CD4-positive, CD25-positive, alpha-beta regulatory T cell (primary cell): Measurements from ENCODE around the gene RAC3. TPM values are rescaled to one million over a fixed set of nuclear protein-coding genes. Genes with fewer than 3 reads are reported as not detected.
A peak's percentile ranks its signal among the peaks of the same experiment; 100 is the strongest.

Experiments
- ATAC-seq, 2 donors: fragments of 150-1000 bp; cut with Tn5 transposase; one replicate each; pipeline ENCODE4 v1.10.0; 2021; ENCODE audit warnings: low read depth in 2 of 2, moderate number of reproducible peaks in 2 of 2, moderate library complexity in 1 of 2
- DNase-seq, 3 donors: peaks; one replicate each; pipeline versions ENCODE4 v3.0.0 to v3.0.0-alpha.2; 2012 to 2022; ENCODE audit warnings: mixed read lengths in 1 of 3
- H3K27ac ChIP-seq: one replicate; pipeline ENCODE4 v1.7.0; 2013; ENCODE audit warnings: mild to moderate bottlenecking, low read length; ENCODE audit not compliant: insufficient read depth, poor library complexity, severe bottlenecking
- H3K27me3 ChIP-seq: one replicate; pipeline ENCODE4 v1.7.0; 2013; ENCODE audit warnings: low read length; ENCODE audit not compliant: control insufficient read depth, insufficient read depth
- H3K36me3 ChIP-seq: one replicate; pipeline ENCODE4 v1.7.0; 2013; ENCODE audit warnings: mild to moderate bottlenecking, low read length, moderate library complexity; ENCODE audit not compliant: control insufficient read depth, insufficient read depth
- H3K4me1 ChIP-seq: 2 replicates; pipeline ENCODE4 v1.7.0; 2013; ENCODE audit warnings: mild to moderate bottlenecking, low read length; ENCODE audit not compliant: insufficient read depth, control insufficient read depth, poor library complexity, severe bottlenecking
- H3K4me3 ChIP-seq: one replicate; pipeline ENCODE4 v1.7.0; 2013; ENCODE audit warnings: low read depth, mild to moderate bottlenecking, low read length, moderate library complexity
- H3K9me3 ChIP-seq, 2 experiments: 1 replicate in 1 of 2; 2 replicates in 1 of 2; pipeline ENCODE4 v1.7.0; 2013; ENCODE audit warnings: low read length in 2 of 2, mild to moderate bottlenecking in 1 of 2, moderate library complexity in 1 of 2; ENCODE audit not compliant: control insufficient read depth in 2 of 2
- H3K27ac Mint-ChIP-seq, 3 donors: one replicate each; pipeline ENCODE4 v1.8.0; 2020 to 2022; ENCODE audit warnings: mild to moderate bottlenecking in 3 of 3, mixed read lengths in 3 of 3, moderate library complexity in 2 of 3
- H3K27me3 Mint-ChIP-seq: one replicate; pipeline ENCODE4 v1.8.0; 2022; ENCODE audit warnings: mild to moderate bottlenecking, mixed read lengths
- H3K36me3 Mint-ChIP-seq: one replicate; pipeline ENCODE4 v1.8.0; 2020; ENCODE audit warnings: mixed read lengths
- H3K4me1 Mint-ChIP-seq, 4 donors: one replicate each; pipeline ENCODE4 v1.8.0; 2020 to 2022; ENCODE audit warnings: mixed read lengths in 4 of 4, mild to moderate bottlenecking in 1 of 4
- H3K4me3 Mint-ChIP-seq, 4 donors: one replicate each; pipeline ENCODE4 v1.8.0; 2020 to 2022; ENCODE audit warnings: mild to moderate bottlenecking in 4 of 4, mixed read lengths in 4 of 4, moderate library complexity in 3 of 4
- H3K9me3 Mint-ChIP-seq, 7 donors: one replicate each; pipeline ENCODE4 v1.8.0; 2020 to 2022; ENCODE audit warnings: mixed read lengths in 7 of 7, mild to moderate bottlenecking in 3 of 7, moderate library complexity in 2 of 7
- polyA plus RNA-seq, 4 donors: library from polyadenylated mRNA; unstranded; fragments of 300-500 nt; fragmentation: Illumina TruSeq; gene quantifications; one replicate each; pipeline ENCODE4 v1.2.3, GENCODE V29; 2021
- total RNA-seq: library from RNA; stranded (reverse); gene quantifications from one replicate; pipeline ENCODE4 v1.2.3, GENCODE V29; 2022

RAC3 gene
- total and polyA plus RNA-seq, 5 donors from 2014 or later: 0.26 to 3.6 TPM; not detected in 3

DNA sequence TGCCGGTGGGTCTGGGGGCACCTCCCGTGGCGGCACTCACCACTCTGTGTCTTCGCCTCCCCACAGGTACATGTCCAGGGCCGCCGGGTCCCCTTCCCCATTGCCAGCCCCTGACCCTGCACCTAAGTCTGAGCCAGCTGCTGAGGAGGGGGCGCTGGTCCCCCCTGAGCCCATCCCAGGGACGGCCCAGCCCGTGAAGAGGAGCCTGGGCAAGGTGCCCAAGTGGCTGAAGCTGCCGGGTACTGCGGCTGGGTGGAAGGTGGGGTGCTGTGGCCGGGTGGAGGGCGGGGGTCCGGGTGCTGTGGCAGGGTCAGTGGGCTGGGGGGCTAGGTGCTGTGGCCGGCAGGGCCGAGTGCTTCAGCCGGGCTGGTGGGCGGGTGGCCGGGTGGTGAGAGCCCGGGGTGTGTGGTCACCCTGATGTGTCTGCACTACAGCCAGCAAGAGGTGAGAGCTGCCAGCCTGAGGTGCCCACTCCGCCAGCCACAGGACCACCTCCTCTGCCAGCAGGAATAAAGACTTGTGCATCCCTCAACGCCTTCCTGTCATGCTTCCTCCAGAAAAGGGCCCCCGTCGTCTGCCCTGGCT lies 14.5 kb upstream of the RAC3 start:
- no peak overlapping the region for H3K27ac ChIP-seq
- no peaks in the 10 kb centered on the region for H3K9me3 ChIP-seq
- Mint-ChIP-seq H3K4me3 (no peak overlapping the region), H3K27me3 (no peaks in the 10 kb centered on the region), H3K36me3 (no peaks in the 10 kb centered on the region), H3K9me3 (no peaks in the 10 kb centered on the region), H3K27ac (no peak overlapping the region), H3K4me1 (peaks cover 0 to 17% (median 6%) of the 10 kb centered on the region in 4 donors)
- DNase-seq: no peak
- no peak overlapping the region for H3K4me3 ChIP-seq
- H3K4me1 ChIP-seq: peaks cover 12% of the 10 kb centered on the region
- no peaks in the 10 kb centered on the region for H3K36me3 ChIP-seq
- no peak for ATAC-seq
- no peaks in the 10 kb centered on the region for H3K27me3 ChIP-seq

DNA sequence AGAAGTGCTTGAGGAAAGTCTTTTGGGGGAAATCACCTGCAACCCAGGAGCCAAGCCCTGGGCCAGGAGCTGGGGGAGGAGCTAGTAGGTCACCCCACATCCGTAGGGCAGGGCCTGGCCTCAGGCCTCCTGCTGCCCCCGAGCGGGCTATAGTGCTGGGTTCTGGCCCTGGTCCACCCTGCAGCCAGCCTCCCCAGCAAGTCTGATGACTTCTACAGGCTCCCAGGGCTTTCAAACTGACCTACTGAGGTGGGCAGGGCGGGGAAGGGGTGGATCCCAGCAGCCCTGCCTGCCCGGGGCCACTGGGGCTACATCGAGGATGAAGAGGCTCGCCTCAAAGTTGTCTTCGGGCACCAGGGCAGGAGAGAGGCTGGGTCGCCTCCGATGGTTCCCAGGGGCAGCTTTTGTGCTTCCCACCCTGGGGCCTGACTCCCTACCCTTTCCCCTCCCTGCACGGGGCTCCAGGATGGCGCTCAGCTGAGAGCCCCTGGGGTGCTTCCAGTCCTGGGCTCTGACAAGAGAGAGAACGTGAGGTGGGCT lies 13.8 kb upstream of the RAC3 start:
- no peaks in the 10 kb centered on the region for H3K9me3 ChIP-seq
- Mint-ChIP-seq H3K27me3 (no peaks in the 10 kb centered on the region), H3K27ac (no peak overlapping the region), H3K4me3 (no peak overlapping the region), H3K9me3 (no peaks in the 10 kb centered on the region), H3K4me1 (peaks cover 0 to 20% (median 6%) of the 10 kb centered on the region in 4 donors), H3K36me3 (no peaks in the 10 kb centered on the region)
- H3K4me3 ChIP-seq: no peak overlapping the region
- ATAC-seq (no peak), DNase-seq (no peak)
- H3K27me3 ChIP-seq: no peaks in the 10 kb centered on the region
- no peaks in the 10 kb centered on the region for H3K36me3 ChIP-seq
- peaks cover 16% of the 10 kb centered on the region for H3K4me1 ChIP-seq
- H3K27ac ChIP-seq: no peak overlapping the region

DNA sequence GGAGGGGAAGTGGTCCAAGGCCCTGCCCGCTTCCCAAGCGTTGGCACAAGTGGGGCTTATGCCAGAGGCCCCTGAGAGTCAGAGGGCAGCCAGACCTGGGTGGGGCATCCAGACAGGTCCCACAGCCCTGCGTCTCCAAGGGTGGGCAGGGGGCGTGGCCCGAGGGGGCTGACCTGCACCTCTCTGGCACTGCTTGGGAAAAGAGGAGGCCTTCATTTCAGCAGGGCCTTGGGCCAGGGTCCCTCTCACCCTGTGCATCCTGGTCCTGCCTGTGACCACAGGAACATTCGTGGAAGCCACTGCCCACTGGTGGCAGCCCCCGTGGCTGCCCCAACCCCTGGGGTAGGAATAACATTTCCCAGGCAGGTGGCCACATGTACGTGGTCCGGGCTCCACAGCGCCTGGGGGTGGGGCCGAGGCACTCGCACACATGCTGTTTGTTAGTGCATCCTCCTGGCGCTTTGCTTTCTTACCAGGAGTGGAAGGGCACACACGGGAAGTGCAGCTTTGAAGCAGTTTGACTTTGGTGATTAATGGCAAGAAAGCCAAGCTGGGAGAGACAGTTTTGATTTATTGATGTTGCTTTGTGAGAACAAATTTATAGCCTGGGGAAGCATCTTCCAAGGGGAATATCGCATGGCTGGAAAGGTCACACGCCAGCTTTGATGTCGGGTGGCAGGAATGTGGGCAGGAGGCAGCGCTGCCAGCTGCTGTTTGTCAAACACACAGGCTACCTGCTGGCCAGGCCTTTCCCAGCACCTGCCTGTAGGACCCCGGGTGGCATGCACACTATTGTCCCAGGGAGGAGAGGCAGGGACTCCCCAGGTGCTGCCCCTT lies 13.1 kb upstream of the RAC3 start:
- ATAC-seq: no peak
- no peak overlapping the region for H3K27ac ChIP-seq
- H3K4me1 ChIP-seq: peaks cover 17% of the 10 kb centered on the region
- no peaks in the 10 kb centered on the region for H3K36me3 ChIP-seq
- H3K27me3 Mint-ChIP-seq: no peaks in the 10 kb centered on the region
- no peaks in the 10 kb centered on the region for H3K9me3 Mint-ChIP-seq
- peaks cover 0 to 24% (median 8%) of the 10 kb centered on the region in 4 donors for H3K4me1 Mint-ChIP-seq
- no peak overlapping the region for H3K4me3 ChIP-seq
- H3K27ac Mint-ChIP-seq: no peak overlapping the region
- DNase-seq: no peak
- no peaks in the 10 kb centered on the region for H3K9me3 ChIP-seq
- peak overlapping the region in 1 of 4 donors; percentile 85 for H3K4me3 Mint-ChIP-seq
- H3K36me3 Mint-ChIP-seq: no peaks in the 10 kb centered on the region
- H3K27me3 ChIP-seq: no peaks in the 10 kb centered on the region

DNA sequence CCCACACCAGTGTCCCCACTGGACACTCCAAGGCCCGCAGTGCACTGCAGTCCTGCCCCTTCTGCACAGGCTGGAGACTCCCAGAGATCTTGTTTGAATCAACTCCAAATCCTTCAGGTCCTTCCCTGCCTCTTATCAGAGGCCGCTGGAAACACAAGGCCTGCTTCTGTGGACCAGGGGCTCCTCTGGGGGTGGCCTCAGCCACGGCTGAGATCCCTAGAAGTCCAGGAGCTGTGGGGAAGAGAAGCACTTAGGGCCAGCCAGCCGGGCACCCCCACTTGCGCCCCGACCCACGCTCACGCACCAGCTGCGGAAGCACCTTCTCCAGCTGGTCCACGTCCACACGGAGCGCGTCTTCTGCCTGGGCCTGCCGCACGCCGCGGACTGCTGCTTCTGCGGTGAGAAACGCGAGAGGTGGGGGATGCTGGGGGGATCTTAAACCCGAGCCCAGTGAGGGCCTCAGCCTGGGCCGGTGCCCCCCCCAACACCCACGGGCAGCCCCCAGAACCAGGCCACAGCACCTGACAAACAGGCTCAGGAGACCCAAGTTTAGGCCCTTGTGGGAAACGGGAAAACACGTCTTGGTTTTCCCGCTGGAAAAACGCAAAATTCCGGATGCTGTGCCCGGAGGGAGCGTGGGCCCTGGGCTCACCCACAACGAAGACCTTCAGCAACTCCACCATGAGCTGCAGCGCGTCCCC lies 12.3 kb upstream of the RAC3 start:
- Mint-ChIP-seq H3K9me3 (no peaks in the 10 kb centered on the region), H3K4me3 (peak overlapping the region in 2 of 4 donors; percentile 68 to 85), H3K27ac (no peak overlapping the region), H3K36me3 (no peaks in the 10 kb centered on the region), H3K27me3 (no peaks in the 10 kb centered on the region), H3K4me1 (peaks cover 0 to 29% (median 8%) of the 10 kb centered on the region in 4 donors)
- Histone ChIP-seq H3K27ac (no peak overlapping the region), H3K36me3 (no peaks in the 10 kb centered on the region), H3K4me1 (peaks cover 25% of the 10 kb centered on the region), H3K27me3 (no peaks in the 10 kb centered on the region), H3K4me3 (no peak overlapping the region), H3K9me3 (no peaks in the 10 kb centered on the region)
- ATAC-seq: no peak
- DNase-seq: no peak

DNA sequence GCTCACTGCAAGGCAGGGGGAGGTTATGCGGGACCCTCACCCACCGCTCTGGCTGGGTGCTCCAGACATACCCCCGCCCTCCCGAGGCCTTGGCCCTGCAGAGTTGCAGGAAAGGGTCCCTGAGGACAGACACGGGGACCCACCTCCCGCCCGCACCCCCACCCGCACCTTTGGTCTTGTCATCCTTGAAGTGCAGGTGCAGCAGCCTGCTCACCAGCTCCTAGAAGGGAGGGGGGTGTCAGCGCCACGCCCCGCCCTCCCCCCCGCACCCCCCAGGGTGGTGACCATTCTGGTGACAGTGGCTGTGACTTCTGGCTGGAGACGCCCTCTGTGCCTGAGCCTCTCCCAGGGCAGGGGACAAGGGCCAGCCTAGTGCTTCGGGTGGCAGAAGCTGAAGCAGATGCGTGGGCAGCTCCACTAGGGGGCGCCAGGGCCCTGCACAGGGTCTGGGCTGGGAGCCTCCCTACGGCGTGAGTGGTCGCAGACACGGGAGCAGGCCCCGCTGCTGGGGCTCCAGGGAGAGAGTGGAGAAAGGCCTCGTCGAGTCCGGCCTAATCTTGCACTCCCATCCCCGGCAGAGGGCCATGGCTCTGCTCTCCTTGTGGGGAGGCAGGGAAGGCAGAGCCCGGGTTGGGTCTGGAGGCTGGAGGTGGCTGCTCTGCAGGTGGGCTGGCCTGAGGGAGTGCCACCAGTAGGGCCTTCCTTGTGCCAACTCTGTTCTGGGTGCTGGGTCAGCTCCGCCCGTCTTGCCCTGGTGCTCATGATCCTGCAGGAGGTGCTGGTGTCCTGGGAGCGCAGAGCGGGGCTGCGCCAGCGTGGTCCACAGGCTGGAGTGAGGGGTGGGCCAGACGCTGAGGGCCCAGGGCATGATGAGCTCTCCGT lies 11.5 kb upstream of the RAC3 start:
- Histone ChIP-seq H3K27me3 (no peaks in the 10 kb centered on the region), H3K27ac (no peak overlapping the region), H3K4me1 (peaks cover 31% of the 10 kb centered on the region), H3K36me3 (no peaks in the 10 kb centered on the region), H3K9me3 (no peaks in the 10 kb centered on the region), H3K4me3 (no peak overlapping the region)
- peaks cover 0 to 31% (median 8%) of the 10 kb centered on the region in 4 donors for H3K4me1 Mint-ChIP-seq
- ATAC-seq (no peak), DNase-seq (peak; percentile 34 to 63 (median 38))
- H3K27me3 Mint-ChIP-seq: no peaks in the 10 kb centered on the region
- H3K9me3 Mint-ChIP-seq: no peaks in the 10 kb centered on the region
- peak overlapping the region in 2 of 4 donors; percentile 51 to 92 for H3K4me3 Mint-ChIP-seq
- H3K36me3 Mint-ChIP-seq: no peaks in the 10 kb centered on the region
- H3K27ac Mint-ChIP-seq: no peak overlapping the region

DNA sequence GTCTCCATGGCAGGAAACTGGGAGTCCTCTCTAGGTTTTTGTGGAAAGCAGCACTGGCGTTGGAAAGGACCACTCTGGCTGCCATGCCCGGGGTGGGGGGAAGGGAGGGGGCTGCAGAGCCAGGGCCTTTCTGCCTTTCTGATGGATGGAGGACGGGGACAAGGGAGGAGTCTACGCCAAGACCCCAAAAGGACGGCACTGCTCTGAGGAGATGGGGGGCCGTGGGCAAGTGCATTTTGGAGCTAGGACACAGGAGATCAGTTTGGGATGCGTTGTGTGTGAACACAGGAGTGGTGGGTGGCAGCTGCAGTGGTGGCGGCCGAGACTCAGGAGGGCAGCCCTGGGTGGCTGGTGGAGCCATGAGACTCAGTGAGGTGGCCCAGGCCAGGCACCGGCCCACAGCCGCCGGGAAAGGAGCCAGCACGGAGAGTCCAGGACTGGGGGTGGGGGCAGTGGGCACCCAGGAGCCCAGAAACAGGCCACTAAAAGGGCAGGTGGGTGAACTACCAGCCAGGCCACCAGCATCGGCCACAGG lies 10.8 kb upstream of the RAC3 start:
- H3K36me3 ChIP-seq: no peaks in the 10 kb centered on the region
- H3K4me1 ChIP-seq: peaks cover 31% of the 10 kb centered on the region
- H3K27me3 Mint-ChIP-seq: no peaks in the 10 kb centered on the region
- peak overlapping the region in 1 of 4 donors; percentile 92 for H3K4me3 Mint-ChIP-seq
- H3K36me3 Mint-ChIP-seq: no peaks in the 10 kb centered on the region
- no peaks in the 10 kb centered on the region for H3K9me3 Mint-ChIP-seq
- no peak overlapping the region for H3K4me3 ChIP-seq
- no peak overlapping the region for H3K27ac ChIP-seq
- H3K4me1 Mint-ChIP-seq: peaks cover 0 to 31% (median 8%) of the 10 kb centered on the region in 4 donors
- DNase-seq: no peak
- no peaks in the 10 kb centered on the region for H3K27me3 ChIP-seq
- H3K9me3 ChIP-seq: no peaks in the 10 kb centered on the region
- no peak overlapping the region for H3K27ac Mint-ChIP-seq
- ATAC-seq: no peak
